NCI-H128 (cell line): ENCODE data around the gene PTMS.
A peak's percentile ranks its signal among the peaks of the same experiment; 100 is the strongest.

Experiments used
- DNase-seq: peaks from one replicate; lab custom pipeline; 2025; ENCODE audit not compliant: unreplicated experiment; lab: John Stamatoyannopoulos, UW

The PTMS gene

DNA sequence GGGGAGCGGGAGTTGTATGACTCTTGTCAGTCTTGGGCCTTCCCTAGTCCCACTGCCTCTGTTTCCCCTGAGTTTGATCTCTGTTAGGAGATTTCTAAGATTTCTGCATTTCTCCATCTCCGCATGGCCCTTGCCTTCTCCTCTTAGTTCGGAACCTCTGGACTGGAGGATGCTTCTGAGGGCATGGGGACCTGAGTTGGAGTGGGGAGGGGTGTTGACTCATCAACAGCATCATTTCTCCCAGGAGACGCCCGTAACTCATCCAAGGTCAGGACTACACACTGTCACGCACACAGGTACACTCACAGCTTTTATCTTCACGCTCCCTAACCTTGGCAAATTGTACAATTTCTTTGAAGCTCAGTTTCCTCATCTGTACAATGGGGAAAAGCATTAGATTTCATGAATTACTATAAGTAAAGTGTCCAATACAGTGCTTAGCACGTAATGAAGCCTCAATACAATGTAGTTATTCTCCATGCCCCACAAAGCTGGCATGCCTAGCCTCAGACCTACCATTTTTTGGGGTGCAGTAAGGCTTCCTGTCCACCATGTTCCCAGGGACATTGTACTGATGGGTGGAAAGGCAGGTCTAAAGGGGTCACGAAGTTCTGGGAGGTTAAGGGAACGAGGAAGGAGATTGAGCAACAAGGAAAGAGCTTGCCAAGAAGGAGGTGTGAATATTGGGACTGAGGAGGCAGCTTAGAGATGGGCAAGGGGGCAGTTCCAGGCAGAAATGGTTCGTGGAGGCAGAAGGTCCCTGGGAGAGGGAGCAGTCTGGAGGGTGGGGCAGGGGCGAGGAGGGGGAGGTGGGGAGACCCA lies 5.6 kb downstream of the PTMS start:
- DNase-seq: no peak

DNA sequence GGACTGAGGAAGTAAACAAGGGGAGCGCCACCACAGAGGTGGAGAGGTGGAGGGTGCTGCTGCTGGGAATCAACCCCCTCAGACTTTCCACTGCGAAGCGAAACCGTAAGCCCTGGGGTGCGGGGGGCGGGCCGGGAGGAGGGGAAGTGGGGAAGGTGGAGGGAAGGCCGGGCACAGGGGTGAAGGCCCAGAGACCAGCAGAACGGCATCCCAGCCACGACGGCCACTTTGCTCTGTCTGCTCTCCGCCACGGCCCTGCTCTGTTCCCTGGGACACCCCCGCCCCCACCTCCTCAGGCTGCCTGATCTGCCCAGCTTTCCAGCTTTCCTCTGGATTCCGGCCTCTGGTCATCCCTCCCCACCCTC lies 6.2 kb downstream of the PTMS start, which contains the start of gene LAG3:
Gene LAG3, plus strand, starts transcription at position 190 of the 365 bp plus-strand sequence. CDS start 333 bp downstream, outside the sequence.
- DNase-seq: no peak

DNA sequence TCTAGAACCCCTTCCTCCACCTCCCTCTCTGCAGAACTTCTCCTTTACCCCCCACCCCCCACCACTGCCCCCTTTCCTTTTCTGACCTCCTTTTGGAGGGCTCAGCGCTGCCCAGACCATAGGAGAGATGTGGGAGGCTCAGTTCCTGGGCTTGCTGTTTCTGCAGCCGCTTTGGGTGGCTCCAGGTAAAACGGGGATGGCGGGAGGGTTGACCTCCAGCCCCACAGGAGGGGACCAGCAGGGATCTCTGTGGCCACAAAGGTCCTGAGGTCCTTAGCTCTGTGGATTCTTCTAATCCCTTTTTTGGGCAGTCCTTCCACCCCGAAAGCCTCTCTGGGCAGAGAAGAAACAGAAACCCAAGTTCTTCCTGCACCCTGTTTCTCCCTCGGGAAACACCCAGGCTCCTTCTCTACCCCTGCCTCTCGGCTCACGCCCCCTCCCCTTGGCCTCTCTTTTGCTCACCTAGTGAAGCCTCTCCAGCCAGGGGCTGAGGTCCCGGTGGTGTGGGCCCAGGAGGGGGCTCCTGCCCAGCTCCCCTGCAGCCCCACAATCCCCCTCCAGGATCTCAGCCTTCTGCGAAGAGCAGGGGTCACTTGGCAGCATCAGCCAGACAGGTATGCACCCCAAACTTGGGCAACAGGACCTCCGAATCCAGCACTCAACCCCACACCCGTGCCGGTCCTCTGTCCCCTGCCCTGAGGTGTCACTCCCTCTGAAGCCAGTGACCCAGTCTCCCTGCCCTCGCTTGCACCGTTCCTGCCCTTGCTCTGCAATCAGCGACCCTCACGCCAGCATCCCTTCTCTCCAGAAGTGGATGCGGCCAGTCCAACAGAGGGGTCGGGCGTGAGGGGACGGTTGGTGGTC lies 6.8 kb downstream of the PTMS start:
- no peak for DNase-seq

DNA sequence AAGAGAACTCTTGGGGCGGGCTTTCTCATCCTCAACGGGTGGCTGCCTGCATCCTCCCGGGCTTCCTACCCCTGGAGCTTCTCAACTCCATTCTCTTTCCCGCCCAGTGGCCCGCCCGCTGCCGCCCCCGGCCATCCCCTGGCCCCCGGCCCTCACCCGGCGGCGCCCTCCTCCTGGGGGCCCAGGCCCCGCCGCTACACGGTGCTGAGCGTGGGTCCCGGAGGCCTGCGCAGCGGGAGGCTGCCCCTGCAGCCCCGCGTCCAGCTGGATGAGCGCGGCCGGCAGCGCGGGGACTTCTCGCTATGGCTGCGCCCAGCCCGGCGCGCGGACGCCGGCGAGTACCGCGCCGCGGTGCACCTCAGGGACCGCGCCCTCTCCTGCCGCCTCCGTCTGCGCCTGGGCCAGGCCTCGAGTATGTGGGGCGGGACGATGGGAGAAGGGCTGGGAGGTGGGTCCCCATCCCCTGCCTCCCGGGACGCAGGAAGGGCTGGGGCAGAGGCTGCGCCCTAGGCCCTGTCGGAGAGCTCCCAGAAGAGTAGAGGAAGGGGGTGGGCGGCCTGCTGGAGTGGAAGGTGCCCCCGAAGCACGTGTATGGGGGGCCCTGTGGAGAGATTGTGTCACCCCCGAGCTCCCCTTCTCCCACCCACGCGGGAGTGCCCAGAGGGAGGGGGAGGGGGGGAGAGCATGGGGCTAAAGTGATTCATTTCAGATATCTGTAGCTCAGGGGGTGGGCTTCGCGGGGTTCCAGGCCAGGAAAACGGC lies 7.6 kb downstream of the PTMS start:
- DNase-seq: no peak

DNA sequence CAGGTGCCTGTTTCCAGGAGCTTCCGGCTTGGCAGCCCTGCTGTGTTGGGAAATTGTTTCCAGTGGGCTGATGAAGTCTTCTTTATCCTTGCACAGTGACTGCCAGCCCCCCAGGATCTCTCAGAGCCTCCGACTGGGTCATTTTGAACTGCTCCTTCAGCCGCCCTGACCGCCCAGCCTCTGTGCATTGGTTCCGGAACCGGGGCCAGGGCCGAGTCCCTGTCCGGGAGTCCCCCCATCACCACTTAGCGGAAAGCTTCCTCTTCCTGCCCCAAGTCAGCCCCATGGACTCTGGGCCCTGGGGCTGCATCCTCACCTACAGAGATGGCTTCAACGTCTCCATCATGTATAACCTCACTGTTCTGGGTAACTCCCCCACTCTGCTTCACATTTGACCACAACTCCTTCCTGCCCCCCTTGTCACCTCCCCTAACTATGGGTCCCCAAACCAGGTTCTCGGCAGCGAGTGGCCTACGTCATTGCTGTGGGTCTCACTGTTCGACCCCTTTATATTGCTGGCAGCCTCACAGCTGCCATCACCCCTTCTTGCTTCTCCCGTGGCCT lies 8.4 kb downstream of the PTMS start:
- no peak for DNase-seq

DNA sequence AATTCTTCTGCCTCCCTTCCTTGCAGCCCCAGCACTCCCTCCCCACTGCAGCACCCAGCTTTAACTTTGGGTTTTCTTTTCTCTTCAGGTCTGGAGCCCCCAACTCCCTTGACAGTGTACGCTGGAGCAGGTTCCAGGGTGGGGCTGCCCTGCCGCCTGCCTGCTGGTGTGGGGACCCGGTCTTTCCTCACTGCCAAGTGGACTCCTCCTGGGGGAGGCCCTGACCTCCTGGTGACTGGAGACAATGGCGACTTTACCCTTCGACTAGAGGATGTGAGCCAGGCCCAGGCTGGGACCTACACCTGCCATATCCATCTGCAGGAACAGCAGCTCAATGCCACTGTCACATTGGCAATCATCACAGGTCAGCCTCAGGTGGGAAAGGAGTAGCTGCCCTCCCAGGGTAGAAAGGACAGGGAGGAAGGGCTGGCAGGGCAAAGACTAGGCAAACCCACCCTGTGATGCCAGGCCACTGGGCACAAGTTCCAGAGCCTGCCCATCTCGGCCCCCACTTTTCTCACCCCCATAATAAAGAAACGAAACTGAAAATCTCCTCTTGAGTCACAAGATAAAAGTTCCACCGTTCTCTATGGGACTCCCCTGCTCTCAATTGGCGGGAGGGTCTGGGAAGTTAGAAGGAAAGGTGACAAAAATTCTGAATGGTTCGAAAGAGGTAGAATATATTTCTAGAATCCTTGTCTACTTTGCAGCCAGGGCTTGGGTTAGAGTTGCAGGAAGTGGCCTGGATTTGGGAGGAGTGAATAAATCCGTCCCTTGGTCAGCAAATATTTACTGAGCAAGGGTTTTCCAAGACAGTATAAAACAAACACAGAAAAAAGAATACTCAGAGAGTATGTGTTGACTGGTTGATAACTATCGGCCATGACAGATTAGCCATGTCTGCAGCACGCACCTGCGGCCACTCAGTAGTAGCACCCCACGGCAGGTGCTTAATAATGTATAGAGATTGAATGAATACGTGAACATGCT lies 9.3 kb downstream of the PTMS start:
- no peak for DNase-seq

DNA sequence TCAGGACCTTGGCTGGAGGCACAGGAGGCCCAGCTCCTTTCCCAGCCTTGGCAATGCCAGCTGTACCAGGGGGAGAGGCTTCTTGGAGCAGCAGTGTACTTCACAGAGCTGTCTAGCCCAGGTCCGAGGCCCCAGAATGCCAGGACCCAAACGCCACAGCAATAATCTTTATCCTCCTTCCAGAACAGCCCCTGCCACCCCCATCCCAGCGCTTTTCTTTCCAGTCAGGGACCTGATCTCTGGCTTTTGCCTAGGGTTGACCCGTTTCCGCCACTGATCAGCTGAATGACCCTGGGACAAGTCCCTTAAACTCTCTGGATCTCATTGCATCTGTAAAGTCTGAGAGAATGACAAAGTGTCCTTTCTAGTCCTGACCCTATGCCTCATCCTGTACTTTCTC lies 11.2 kb downstream of the PTMS start:
- DNase-seq: no peak

DNA sequence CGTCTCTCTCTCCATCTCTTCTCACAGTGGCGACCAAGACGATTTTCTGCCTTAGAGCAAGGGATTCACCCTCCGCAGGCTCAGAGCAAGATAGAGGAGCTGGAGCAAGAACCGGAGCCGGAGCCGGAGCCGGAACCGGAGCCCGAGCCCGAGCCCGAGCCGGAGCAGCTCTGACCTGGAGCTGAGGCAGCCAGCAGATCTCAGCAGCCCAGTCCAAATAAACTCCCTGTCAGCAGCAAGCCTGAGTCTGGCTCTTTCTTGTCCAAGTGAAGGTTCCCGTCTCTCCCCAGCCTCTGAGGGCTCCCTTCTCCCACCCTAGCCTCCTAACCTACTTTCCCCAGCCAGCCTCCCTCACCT lies 12.0 kb downstream of the PTMS start:
- DNase-seq: no peak

DNA sequence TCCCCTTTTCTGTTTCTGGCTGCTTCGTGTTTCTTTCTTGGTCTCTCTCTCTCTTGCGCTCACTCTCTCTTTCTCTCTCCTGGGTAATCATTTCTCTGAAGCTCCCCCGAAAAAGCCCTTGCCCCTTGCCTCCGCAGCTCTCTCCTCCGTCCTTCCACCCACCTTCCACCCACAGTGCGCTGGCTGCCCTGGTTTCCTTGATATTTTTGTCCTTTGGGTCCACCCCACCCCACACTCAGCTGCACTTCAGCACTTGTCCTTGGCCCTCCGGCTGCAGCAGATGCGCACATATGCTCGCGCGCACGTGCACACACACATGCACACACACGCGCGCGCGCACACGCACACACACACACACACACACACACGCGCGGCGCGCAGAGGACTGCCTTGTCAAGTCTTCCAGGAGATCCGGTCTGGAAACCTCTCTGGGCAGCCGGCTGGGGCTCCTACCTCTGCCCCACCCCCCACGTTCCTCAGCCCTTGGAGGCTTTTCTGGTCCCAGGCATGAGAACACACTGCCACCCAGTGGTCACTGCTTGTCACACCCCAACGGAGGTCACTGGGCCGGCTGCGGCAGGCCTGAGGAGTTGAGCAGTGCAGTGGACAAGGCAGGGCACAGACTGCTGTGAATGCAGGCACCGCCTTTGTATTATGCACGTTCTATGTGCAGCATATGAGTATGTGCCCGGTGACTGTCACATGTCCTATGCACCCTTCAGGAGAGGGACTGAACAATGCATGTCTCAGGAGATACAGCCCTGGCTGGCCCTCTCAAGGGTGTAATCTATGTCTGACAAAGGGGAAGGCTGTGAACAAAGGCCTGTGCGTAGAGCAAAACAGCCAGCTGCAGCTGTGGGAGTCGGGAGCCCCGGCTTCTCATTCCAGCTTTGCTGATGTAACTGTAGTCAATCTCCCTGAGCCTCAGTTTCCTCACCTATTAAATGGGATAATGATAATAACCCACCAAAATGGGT lies 12.7 kb downstream of the PTMS start:
- DNase-seq: peak; percentile 93

DNA sequence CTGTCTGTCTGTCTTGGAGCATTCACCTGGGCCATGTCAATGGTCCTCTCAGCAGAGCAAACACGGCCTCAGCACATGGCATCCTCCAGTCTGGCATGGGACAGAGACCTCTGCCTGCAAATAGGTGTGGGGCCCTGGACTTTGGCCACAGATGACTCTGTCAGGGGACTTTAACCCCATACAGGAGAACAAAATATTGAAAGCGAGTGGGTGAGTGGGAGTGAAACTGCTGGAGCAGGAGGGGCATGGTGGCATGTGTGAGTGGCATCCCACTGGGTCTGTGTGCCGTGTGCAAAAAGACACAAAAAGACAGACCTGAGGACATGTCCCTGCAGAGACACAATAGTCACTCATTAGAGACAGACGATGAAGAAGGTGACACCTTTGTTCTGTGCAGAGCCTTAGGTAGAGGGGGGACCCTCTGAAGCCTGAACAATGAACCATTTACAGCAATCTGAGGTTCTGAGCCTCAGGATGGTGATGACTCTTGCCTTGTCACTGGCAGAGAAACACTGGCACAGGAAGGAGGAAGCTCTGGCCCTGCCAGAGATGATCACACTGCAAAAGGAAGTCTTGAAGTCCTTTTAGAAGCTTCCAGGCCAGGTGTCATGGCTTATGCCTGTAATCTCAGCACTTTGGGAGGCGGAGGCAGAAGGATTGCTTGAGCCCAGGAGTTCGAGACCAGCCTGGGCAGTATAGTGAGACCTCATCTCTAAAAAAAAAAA lies 13.7 kb downstream of the PTMS start:
- DNase-seq: no peak

DNA sequence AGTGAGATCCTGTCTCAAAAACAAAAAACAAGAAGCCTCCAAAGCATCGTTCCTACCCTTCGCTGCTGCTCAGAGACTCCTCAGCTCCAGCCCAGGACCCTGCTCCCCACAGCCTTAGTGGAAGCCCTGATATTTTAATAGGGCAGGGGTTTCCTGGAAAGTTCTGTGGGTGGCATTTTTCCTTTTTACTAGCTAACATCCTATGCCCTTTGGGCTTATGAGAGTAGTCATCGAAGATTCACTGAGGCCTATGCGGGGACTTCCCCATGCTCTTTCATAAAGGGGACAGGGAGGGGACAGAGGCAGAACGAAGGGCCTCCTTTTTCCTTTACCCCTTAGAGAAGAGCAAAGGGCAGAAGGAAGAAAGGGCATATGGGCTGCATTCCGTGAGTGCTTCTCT lies 14.4 kb downstream of the PTMS start:
- DNase-seq: no peak

DNA sequence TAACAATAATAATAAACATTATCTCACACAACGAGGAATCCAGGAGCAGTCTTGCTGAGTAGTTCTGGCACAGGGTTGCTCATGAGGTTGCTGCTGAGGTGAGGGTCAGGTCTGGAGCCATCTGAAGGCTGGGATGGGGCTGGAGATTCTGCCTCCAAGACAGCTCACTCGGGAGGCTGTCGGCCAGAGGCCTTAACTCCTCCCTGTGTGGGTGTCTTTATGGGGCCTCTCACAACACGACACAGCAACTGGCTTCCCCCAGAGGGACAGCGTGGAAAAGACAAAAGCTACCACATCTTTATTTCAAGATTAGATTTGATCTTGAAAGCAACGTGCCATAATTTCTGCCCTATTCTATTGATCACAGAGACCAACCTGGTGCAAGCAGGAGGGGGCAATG lies 16.0 kb downstream of the PTMS start:
- DNase-seq: no peak

DNA sequence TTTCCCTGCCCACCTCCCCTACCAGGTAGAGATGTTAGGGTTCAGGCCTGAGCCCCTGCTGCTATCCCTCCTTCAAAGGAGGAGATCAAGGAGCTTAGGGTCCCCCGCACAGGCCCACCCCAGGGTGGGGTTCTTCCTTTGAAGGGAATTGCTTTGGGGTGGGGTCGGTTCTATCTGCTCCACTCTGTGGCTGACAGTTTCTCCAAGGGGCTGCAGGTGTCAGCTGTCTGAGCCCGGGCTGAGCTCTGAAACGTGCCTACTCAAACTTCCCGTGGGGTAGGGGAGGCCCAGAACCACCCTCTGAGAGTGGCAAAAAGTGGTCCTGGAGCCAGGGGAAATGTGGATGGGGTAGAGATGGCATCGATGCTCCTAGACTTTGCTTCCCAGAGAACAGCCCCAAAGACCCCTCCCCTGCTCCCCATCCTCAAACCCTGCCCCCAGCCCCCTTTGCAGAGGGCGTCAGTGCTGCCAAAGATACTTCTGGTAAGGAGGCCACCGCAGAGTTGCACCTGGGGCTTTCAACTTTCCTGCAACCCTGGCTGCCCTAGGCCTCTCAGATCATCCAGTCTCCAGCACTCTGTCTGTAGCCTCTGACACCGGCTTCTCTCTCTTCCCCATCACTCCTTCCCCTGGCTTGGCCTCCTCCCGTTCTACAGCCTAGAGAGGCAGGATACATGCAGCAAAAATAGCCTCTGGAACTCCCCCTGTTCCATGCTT lies 16.8 kb downstream of the PTMS start:
- no peak for DNase-seq

DNA sequence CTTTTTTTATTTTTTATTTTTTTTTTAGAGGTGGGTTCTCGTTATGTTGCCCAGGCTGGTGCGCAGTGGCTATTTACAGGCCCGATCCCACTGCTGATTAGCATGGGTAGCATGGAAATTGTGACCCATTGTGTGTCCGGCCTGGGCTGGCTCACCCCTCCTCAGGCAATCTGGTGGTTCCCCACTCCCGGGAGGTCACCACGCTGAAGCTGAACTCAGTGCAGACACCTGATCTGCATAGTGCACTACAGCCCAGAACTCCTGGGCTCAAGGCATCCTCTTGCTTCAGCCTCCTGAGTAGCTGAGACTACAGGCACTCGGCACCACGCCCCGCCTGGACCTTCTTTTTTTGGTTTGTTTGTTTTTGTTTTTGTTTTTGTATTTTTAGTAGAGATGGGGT lies 17.7 kb downstream of the PTMS start:
- DNase-seq: no peak

DNA sequence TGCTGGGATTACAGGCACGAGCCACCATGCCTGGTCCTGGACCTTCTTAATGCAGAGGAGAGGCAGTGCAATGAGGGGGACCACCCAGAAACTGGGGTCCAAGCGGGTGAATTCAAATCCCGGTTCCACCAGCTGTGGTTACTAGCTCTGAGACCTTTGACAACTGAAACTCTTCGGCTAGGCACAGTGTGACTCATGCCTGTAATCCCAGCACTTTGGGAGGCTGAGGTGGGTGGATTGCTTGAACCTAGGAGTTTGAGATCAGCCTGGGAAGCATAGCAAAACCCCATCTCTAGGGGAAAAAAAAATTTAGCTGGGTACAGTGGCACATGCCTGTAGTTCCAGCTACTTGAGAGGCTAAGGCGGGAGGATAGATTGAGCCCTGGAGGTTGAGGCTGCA lies 18.1 kb downstream of the PTMS start:
- DNase-seq: no peak

DNA sequence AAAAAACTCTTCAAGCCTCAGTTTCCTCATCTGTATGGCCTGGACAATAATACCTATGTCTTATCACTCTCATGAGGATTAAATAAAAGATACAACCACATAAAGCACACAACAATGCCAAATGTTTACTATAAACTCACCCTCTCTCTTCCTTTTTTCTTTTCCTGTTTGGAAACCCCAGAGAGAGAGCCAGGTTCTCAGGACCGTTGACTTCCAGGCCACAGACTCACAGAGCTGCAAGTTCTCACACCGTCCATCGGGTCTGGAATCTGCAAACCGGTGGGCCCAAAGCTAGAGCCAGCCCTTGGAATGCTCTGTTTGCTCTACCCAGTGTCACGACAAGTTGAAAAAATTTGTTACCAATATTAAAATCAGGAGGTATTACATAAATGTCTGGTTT lies 18.6 kb downstream of the PTMS start:
- DNase-seq: no peak

DNA sequence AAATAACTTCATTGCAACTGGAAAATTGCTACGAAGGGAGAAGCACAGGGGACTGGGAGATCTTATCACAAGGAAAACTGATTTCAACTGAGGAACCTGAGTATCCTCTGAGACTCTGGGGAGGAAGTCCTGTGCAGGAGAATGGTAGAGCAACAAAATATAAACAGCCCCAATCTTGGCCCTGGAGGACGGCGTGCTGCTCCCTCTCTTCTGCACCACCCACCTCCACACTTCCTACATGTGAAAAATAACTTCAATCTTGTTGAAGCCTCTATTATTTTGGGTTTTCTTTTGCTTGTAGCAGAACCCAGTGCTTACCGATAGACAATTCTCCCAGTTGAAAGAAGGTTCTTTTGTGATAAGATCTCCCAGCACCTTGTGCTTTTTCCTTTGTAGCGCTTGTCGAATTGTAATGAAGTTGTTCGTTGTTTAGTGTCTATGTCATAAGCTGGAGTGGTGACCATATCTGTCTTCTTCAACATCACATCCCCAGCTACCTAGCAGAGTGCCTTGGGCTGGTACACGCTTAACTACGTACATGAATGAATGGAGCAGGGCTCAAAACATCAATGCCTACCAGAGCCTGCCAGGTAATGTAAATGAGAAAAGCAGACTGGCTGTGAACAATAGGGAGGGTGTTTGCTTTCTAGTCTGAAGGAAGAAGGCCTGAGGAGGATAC lies 20.4 kb downstream of the PTMS start:
- no peak for DNase-seq
